Astrocyte (in vitro differentiated cells and primary cell): Measurements from ENCODE around the gene FKRP.

ENCODE experiments used
- CTCF ChIP-seq: IDR thresholded peaks from 2 replicates; pipeline ENCODE4 v1.5.1; 2011; ENCODE audit warnings: low read depth, mild to moderate bottlenecking, inconsistent platforms, low read length, moderate library complexity; ENCODE audit not compliant: insufficient read depth
- EZH2 ChIP-seq: IDR thresholded peaks from 2 replicates; pipeline ENCODE4 v1.6.1; 2012; ENCODE audit warnings: mild to moderate bottlenecking, low read length, inconsistent platforms; ENCODE audit not compliant: insufficient read depth

- TF ChIP-seq CTCF (no peak), EZH2 (no peak)
These were observed 30.3 kb upstream of the FKRP start for GRCh38 chr19:46715620-46715974.
